ACHN (cell line): ENCODE measurements around the gene RNF10.
A peak's percentile ranks its signal among the peaks of the same experiment; 100 is the strongest.
"Not testable (repeated sequence)": the region's sequence is repeated elsewhere in the genome, so short reads cannot be mapped to it uniquely, and the experiment has no call there.

Source experiments
- DNase-seq: peaks from one replicate; pipeline ENCODE4 v3.0.0-alpha.2; 2015
- in situ Hi-C: cut with HindIII; loops from 2 replicates; pipeline ENCODE4 v1.10.0; 2017; ENCODE audit warnings: low sequenced_read_pairs, low pct_ligation_motif_present, low pct_unique_long_range_greater_than_20kb

Gene RNF10

DNA sequence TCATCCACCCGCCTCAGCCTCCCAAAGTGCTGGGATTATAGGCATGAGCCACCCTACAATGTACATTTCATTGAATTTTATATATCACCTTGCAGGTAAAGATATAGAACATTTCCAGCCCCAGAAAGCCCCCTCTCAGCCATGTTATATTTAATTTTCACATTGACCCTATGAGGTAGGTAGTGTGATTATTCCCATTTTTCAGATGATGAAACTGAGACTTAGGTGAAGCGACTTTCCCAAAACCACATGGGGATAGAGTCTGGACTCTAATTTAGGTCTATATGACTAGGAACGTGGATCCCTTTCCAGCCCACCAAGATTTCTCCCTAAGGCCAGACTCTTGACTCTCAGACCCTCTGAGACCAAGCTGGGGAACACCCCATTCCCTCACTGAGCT, 62.7 kb downstream of the RNF10 start:
- DNase-seq = no peak
- in situ Hi-C loops = no loop called here

GRCh38 chr12:120597861-120598260, 63.7 kb downstream of the RNF10 start:
- in situ Hi-C loops = no loop called here
- DNase-seq = no peak

DNA sequence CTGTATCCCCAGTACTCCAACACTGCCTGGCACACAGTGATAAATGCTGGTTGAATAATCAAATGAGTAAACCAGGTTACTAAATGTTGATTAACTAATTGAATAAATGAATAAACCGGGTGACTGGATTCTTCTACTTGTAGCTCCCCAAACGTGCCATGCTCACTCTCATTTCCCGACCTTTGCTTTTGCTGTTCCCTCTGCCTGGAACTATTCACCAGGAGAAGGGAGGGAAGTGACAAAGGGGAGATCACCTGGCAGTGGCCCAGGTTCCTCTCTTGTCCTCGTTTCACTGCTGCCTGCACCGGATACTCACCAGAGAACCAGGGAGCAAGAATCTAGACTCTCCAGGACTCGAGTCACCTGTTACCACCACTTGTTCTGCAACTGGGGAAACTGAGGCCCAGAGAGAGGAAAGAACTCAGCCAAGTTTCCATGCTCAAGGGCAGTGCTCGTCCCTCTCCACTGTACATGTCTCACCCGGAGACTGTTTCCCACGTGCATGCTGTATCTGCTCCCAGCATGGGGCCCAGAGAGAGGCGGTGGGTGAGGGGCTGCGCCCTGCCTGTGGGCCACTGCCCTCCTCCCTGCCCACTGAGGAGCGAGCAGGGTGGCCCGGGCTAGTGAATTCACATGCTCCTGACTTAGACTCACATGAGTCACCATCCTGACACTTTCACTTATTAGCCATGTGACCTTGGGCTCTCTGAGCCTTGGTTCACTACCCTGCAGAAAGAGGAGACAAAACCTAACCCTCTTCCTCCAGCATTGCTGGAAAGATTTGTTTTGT, 64.7 kb downstream of the RNF10 start:
- in situ Hi-C loops = no loop called here
- DNase-seq = peak; percentile 87

GRCh38 chr12:120599672-120600552, 65.8 kb downstream of the RNF10 start:
- in situ Hi-C loops = no loop called here
- DNase-seq = peak; percentile 29

DNA sequence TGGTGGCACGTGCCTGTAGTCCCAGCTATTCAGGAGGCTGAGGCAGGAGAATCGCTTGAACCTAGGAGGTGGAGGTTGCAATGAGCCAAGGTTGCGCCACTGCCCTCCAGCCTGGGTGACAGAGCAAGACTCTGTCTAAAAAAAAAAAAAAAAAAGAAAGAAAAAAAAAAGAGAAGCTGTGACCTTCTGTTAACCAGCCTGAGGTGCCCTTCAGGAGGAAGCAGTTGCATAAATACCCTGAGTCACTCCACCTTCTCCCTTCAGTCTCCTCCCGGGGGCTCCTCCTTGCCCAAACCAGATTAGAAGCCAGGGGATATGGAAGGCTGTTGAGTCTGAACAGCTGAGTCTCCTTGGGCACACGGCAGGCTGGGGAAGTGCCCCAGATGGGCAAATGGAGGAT, 68.3 kb downstream of the RNF10 start:
- DNase-seq, in situ Hi-C loops: not testable (repeated sequence)

DNA sequence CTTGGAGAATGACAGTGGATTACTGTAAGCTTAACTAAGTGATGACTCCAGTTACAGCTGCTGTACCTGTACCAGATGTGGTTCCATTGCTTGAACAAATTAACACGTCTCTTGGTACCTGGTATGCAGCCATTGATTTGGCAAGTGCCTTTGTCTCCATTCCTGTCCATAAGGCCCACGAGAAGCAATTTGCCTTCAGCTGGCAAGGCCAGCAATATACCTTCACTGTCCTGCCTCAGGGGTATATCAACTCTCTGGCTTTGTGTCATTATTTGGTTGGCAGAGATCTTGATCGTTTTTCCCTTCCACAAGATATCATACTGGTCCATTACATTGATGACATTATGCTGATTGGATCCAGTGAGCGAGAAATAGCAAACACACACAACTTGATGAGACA, 76.4 kb downstream of the RNF10 start:
- DNase-seq = no peak
- in situ Hi-C loops = no loop called here

- DNase-seq, in situ Hi-C loops: not testable (repeated sequence)
Observed at GRCh38 chr12:120611534-120611933, 77.4 kb downstream of the RNF10 start.

DNA sequence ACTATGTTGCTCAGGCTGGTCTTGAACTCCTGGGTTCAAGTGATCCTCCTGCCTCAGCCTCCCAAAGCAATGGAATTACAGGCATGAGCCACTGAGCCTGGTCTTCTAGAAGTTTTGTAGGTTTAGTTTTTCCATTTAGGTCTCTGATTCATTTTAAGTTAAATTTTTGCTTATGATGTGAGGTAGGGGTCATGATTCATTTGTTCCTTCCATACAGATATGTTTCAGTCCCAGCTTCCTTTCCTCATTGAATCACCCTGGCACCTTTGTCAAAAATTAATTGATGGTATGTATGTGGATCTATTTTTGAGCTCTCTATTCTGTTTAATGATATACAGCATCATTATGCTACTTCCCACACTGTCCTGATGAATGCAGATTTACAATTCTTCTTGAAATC, 80.7 kb downstream of the RNF10 start:
- in situ Hi-C loops = no loop called here
- DNase-seq = no peak

GRCh38 chr12:120617193-120617592, 83.0 kb downstream of the RNF10 start:
- DNase-seq, in situ Hi-C loops: not testable (repeated sequence)

GRCh38 chr12:120617767-120618166, 83.6 kb downstream of the RNF10 start:
- in situ Hi-C loops, DNase-seq: not testable (repeated sequence)

DNA sequence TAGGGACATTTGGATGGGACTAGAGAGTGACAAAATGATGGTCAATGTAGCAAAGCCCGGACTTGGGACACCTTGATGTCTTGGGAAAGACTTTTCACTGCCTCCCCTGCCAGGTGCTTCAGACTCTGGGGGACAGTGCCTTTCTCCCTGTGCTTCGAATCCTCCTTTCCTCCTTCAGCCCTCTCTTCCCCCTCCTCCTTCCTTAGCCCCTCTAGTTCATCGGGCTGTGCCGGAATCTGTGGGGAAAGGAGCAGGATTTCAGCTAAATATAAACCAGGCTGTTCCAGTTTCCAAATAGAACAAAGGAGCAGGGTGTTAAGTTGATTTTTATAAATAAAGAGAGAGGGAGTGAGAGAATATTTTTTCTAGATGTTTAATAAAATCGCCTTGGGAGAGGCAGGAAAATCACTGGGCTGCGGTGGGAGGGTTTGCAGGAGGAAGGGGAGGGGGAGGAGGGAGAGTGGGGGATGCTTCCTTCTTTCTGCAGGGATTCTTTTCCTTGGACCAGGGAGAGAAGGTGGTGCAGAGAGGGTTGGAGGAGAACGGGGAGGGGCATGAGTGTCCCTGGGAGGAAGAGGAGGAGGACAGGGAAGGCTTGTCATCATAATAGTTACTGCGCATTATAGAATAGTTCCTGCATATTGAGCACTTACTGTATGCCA, 84.9 kb downstream of the RNF10 start:
- DNase-seq = no peak
- in situ Hi-C loops = no loop called here

DNA sequence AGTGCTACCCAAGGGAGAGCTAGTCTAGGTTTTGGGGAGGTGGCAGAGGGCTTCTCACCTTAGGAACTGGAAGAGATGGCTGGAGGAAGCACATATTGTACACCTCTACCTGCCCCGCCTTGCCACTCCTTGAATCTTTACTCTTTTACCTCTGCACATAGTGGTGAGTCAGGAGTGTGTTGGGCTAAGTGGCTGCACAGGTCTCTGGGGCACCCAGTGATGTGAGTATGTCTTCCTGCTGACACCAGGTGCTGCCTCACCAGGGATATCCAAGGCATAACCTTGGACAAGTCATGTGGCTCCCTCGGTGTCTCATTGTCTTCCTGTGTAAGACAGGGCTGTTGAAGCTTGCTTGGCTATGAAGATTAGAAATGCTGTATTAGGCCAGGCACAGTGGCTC, 86.5 kb downstream of the RNF10 start:
- no peak for DNase-seq
- in situ Hi-C loops = no loop called here

GRCh38 chr12:120625557-120626419, 91.6 kb downstream of the RNF10 start:
- in situ Hi-C loops = no loop called here

More at GRCh38 chr12:120625557-120626419, 91.6 kb downstream of the RNF10 start:
- peak; percentile 43 for DNase-seq
